Mucosa of descending colon (tissue), 3 donors: ENCODE data around the gene STK32B. TPM values are rescaled to one million over a fixed set of nuclear protein-coding genes. Genes with fewer than 3 reads are reported as not detected.
"Not testable (repeated sequence)": the region's sequence is repeated elsewhere in the genome, so short reads cannot be mapped to it uniquely, and the experiment has no call there.

Source experiments
- ATAC-seq: fragments of 200-7000 bp; cut with Tn5 transposase; one replicate; pipeline ENCODE4 v1.9.1; 2020; ENCODE audit warnings: mild to moderate bottlenecking, moderate library complexity
- DNase-seq, 3 donors: peaks; one replicate each; pipeline ENCODE4 v3.0.0-alpha.2; 2020
- H3K36me3 ChIP-seq: fragments of 200-600 bp; one replicate; pipeline ENCODE4 v1.8.0; 2021; ENCODE audit warnings: low read depth, mild to moderate bottlenecking
- H3K4me1 ChIP-seq: fragments of 200-600 bp; one replicate; pipeline ENCODE4 v1.8.0; 2021; ENCODE audit warnings: low read depth, mild to moderate bottlenecking
- H3K4me3 ChIP-seq: fragments of 200-600 bp; one replicate; pipeline ENCODE4 v1.8.0; 2021; ENCODE audit warnings: mild to moderate bottlenecking
- H3K9me3 ChIP-seq: fragments of 200-600 bp; one replicate; pipeline ENCODE4 v1.8.0; 2021; ENCODE audit warnings: mild to moderate bottlenecking
- CTCF ChIP-seq: fragments of 200-600 bp; IDR thresholded peaks from one replicate; pipeline ENCODE4 v1.8.0; 2022; ENCODE audit warnings: antibody characterized with exemption, mild to moderate bottlenecking
- intact Hi-C, 2 donors: fragments of 100-400 bp; cut with DNase I in 1 of 2; cut with micrococcal nuclease in 1 of 2; formaldehyde crosslinking; loops; one replicate each; pipeline versions ENCODE4 v1.11.0 to v1.11.1; 2022; cut with DNase I, micrococcal nuclease
- total RNA-seq, 3 donors: library from RNA; stranded (reverse); fragmentation: NEBNext Ultra II Directional in 2 of 3; extraction: Animal tissue kit (Norgen Biotek cat#: 25700) in 2 of 3; gene quantifications; one replicate each; pipeline versions ENCODE4 v1.2.1 to v1.2.4, GENCODE V29; 2021 to 2023
- donor health status: DM: no; HTN: no; CAD: no; lungs with moderate emphysema.
- donor health status: DM: no; HTN: no; CAD: no.
- donor health status: DM: no; HTN: yes; CAD: no.

The STK32B gene
- total RNA-seq, 3 donors from 2014 or later = 0.67 to 2.2 (median 1.1) TPM

- no peaks in the 10 kb centered on the region for H3K36me3 ChIP-seq
- no peaks in the 10 kb centered on the region for H3K9me3 ChIP-seq
- H3K4me1 ChIP-seq = no peaks in the 10 kb centered on the region
- no peak for TF ChIP-seq CTCF
- DNase-seq = no peak
- H3K4me3 ChIP-seq = no peak overlapping the region
- no peak for ATAC-seq
- intact Hi-C loops = no loop called here
Observed at GRCh38 chr4:5280828-5281227, 229.5 kb downstream of the STK32B start.

- TF ChIP-seq CTCF = no peak
- H3K4me1 ChIP-seq = no peaks in the 10 kb centered on the region
- H3K36me3 ChIP-seq = no peaks in the 10 kb centered on the region
- no peak for ATAC-seq
- no peak for DNase-seq
- H3K4me3 ChIP-seq = no peak overlapping the region
- intact Hi-C loops = no loop called here
- H3K9me3 ChIP-seq = no peaks in the 10 kb centered on the region
Observed at GRCh38 chr4:5283837-5284236, 232.6 kb downstream of the STK32B start.

DNA sequence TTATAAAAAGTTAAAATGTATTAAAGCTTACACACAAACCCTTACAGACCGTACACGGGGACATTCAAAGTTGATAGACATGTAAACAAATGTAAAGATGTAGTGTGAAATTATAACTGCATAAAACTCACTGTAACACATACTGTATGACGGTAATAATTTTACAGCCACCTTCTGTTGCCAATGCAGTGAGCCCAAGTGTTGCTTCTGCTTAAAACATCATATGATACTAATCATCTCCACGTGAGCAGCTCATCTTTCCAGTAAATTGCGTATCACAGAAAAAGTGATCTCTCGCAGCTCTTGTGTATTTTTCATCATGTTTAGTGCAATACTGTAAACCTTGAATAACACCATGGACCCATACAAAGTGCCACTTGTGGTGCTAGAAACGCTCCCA, 233.2 kb downstream of the STK32B start:
- intact Hi-C loops = no loop called here
- TF ChIP-seq CTCF = no peak
- no peak for DNase-seq
- Histone ChIP-seq H3K9me3 (no peaks in the 10 kb centered on the region), H3K36me3 (no peaks in the 10 kb centered on the region), H3K4me3 (no peak overlapping the region), H3K4me1 (no peaks in the 10 kb centered on the region)
- no peak for ATAC-seq

DNA sequence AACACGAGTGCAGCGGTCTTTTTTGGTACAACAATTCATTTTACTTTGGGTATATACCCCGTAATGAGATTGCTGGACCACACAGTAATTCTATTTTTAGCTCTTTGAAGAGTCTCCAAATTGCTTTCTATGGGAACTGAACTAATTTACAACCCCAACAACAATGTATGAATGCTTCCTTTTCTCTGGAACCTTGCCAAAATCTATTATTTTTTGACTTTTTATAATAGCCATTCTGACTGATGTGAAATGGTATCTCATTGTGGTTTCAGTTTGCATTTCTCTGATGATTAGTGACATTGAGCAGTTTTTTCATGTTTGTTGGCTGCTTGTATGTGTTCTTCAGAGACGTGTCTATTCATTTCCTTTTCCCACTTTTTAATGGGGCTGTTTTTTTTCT, 240.8 kb downstream of the STK32B start:
- Histone ChIP-seq H3K36me3 (no peaks in the 10 kb centered on the region), H3K4me3 (no peak overlapping the region), H3K4me1 (no peaks in the 10 kb centered on the region), H3K9me3 (no peaks in the 10 kb centered on the region)
- ATAC-seq = no peak
- DNase-seq = no peak
- no peak for TF ChIP-seq CTCF
- intact Hi-C loops = no loop called here

DNA sequence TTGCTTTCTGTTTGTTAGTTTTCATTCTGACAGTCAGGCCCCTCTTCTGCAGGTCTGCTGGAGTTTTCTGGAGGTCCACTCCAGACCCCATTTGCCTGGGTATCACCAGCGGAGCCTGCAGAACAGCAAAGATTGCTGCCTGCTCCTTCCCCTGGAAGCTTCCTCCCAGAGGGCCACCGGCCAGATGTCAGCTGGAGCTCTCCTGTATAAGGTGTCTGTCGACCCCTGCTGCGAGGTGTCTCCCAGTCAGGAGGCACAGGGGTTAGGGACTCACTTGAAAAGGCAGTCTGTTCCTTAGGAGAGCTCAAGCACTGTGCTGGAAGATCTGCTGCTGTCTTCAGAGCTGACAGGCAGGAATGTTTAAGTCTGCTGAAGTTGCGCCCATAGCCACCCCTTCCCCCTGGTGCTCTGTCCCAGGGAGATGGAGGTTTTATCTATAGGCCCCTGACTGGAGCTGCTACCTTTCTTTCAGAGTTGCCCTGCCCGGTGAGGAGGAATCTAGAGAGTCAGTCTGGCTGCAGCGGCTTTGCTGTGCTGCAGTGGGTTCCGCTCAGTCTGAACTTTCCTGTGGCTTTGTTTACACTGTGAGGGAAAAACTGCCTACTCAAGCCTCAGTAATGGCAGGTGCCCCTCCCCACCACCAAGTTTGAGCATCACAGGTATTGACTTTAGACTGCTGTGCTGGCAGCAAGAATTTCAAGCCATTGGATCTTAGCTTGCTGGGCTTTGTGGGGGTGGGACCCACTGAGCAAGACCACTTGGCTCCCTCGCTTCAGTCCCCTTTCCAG, 246.9 kb downstream of the STK32B start:
- DNase-seq, ATAC-seq, H3K9me3 ChIP-seq, intact Hi-C loops, H3K36me3 ChIP-seq, H3K4me1 ChIP-seq, H3K4me3 ChIP-seq: not testable (repeated sequence)

- Histone ChIP-seq H3K9me3 (no peaks in the 10 kb centered on the region), H3K4me1 (no peaks in the 10 kb centered on the region), H3K36me3 (no peaks in the 10 kb centered on the region), H3K4me3 (no peak overlapping the region)
- intact Hi-C loops = no loop called here
- no peak for DNase-seq
- TF ChIP-seq CTCF = no peak
- no peak for ATAC-seq
Observed at GRCh38 chr4:5300283-5300682, 249.0 kb downstream of the STK32B start.
